Common myeloid progenitor, CD34-positive (primary cell): ENCODE results near the gene RUNX2.
A peak's percentile ranks its signal among the peaks of the same experiment; 100 is the strongest.

Experiments
- CTCF ChIA-PET: fragments of 350-600 bp; sonication (Branson Sonifier 250); formaldehyde crosslinking; loops from one replicate; lab custom pipeline; 2021; ENCODE audit warnings: antibody characterized with exemption; lab: Charles Lee
- POLR2A ChIA-PET: fragments of 350-600 bp; sonication (Branson Sonifier 250); formaldehyde crosslinking; loops from one replicate; lab custom pipeline; 2021; ENCODE audit warnings: antibody characterized with exemption; lab: Charles Lee
- DNase-seq, 3 donors: peaks; one replicate each; pipeline versions ENCODE4 v3.0.0 to v3.0.0-alpha.2; 2013
- H3K27ac ChIP-seq, 2 experiments: 1 replicate in 1 of 2; 2 replicates in 1 of 2; pipeline ENCODE4 v1.7.0; 2013; ENCODE audit warnings: inconsistent platforms in 2 of 2, low read length in 2 of 2, mild to moderate bottlenecking in 2 of 2, low read depth in 1 of 2, moderate library complexity in 1 of 2; ENCODE audit not compliant: severe bottlenecking in 2 of 2, insufficient read depth in 1 of 2, poor library complexity in 1 of 2
- H3K27me3 ChIP-seq, 5 experiments: replicated peaks in 2 of 5; 1 replicate in 3 of 5; 2 replicates in 2 of 5; pipeline versions ENCODE4 v1.6.1 to v1.7.0; 2013; ENCODE audit warnings: low read length in 4 of 5, mild to moderate bottlenecking in 2 of 5, moderate library complexity in 2 of 5, inconsistent platforms in 1 of 5; ENCODE audit not compliant: insufficient read depth in 5 of 5, control insufficient read depth in 4 of 5
- H3K36me3 ChIP-seq, 4 experiments: 1 replicate in 2 of 4; 2 replicates in 2 of 4; pipeline versions ENCODE4 v1.6.1 to v1.7.0; 2013; ENCODE audit warnings: low read length in 3 of 4, control low read depth in 1 of 4, mild to moderate bottlenecking in 1 of 4; ENCODE audit not compliant: control insufficient read depth in 4 of 4, insufficient read depth in 4 of 4
- H3K4me1 ChIP-seq, 4 experiments: 1 replicate in 3 of 4; 2 replicates in 1 of 4; pipeline versions ENCODE4 v1.6.1 to v1.7.1; 2013; ENCODE audit warnings: low read length in 3 of 4, mild to moderate bottlenecking in 3 of 4, control low read depth in 1 of 4, inconsistent platforms in 1 of 4, moderate library complexity in 1 of 4; ENCODE audit not compliant: control insufficient read depth in 4 of 4, insufficient read depth in 4 of 4; ENCODE audit errors: control extremely low read depth in 1 of 4
- H3K4me3 ChIP-seq, 7 experiments: 1 replicate in 4 of 7; 2 replicates in 3 of 7; pipeline versions ENCODE4 v1.5.1 to v1.7.0; 2013; ENCODE audit warnings: mild to moderate bottlenecking in 7 of 7, low read length in 6 of 7, moderate library complexity in 6 of 7, inconsistent platforms in 2 of 7, low read depth in 2 of 7, control low read depth in 1 of 7; ENCODE audit not compliant: insufficient read depth in 4 of 7, control insufficient read depth in 1 of 7; ENCODE audit errors: extremely low read depth in 1 of 7
- H3K9me3 ChIP-seq, 5 experiments: 1 replicate in 4 of 5; 2 replicates in 1 of 5; pipeline versions ENCODE4 v1.6.1 to v1.7.1; 2013; ENCODE audit warnings: low read length in 4 of 5, mild to moderate bottlenecking in 2 of 5, inconsistent platforms in 1 of 5, low read depth in 1 of 5, moderate library complexity in 1 of 5; ENCODE audit not compliant: control insufficient read depth in 4 of 5, insufficient read depth in 2 of 5; ENCODE audit errors: control extremely low read depth in 1 of 5
- WGBS: methylation state at CpG from one replicate; pipeline ENCODE4 v1.1.5; 2013; ENCODE audit not compliant: insufficient coverage; 5-methylcytosine and 5-hydroxymethylcytosine counted together

The RUNX2 gene

GRCh38 chr6:45663251-45664221 is 335.4 kb downstream of the RUNX2 start:
- ChIA-PET POLR2A (interaction anchor here (0.7 kb wide), 1 partner anchor 169 kb away, joined by 3 read pairs; no protein-coding TSS in a partner anchor), CTCF (interaction anchor here (0.9 to 2.6 kb wide), 3 partner anchors 14 to 42 kb away, joined by 3 to 9 read pairs (median 3); no protein-coding TSS in a partner anchor)
- H3K4me3 ChIP-seq: peak overlapping the region; percentile 28 to 71 (median 46)
- H3K36me3 ChIP-seq: no peaks in the 10 kb centered on the region
- H3K4me1 ChIP-seq: peaks cover 3 to 41% (median 20%) of the 10 kb centered on the region in 4 experiments
- no peaks in the 10 kb centered on the region for H3K9me3 ChIP-seq
- peaks cover 0 to 37% (median 5%) of the 10 kb centered on the region in 5 experiments for H3K27me3 ChIP-seq
- 11% methylated on average over 75 of the region's 88 CpGs for WGBS
- H3K27ac ChIP-seq: no peak overlapping the region
- DNase-seq: peak; percentile 29 to 74 (median 71)

GRCh38 chr6:45664707-45665106 is 336.6 kb downstream of the RUNX2 start:
- 98% methylated on average over 5 of the region's 6 CpGs for WGBS
- CTCF ChIA-PET: interaction anchor here (0.7 to 2.6 kb wide), 5 partner anchors 10 to 44 kb away, joined by 3 to 9 read pairs (median 3); no protein-coding TSS in a partner anchor

DNA sequence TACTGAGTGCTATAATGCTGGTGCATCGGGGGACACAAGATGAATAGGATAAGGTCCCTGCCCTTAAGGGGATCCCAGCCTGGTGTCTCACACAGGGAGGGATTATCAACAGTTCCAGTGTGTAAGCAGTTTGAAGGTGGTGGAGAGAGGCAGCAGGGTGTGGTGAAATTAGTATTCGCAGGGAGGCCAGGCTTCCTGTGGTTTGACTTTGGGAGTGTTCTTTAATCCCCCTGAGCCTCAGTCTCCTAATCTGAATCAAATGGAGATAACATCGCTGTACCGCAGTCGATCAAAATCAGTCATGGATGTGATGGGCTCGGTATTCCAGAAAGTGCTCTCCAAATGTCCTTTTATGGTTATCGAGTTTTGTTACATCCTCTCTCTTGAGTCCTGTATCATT is 337.7 kb downstream of the RUNX2 start:
- ChIA-PET POLR2A (interaction anchor here (0.6 kb wide), 1 partner anchor 1223 kb away, joined by 4 read pairs; no protein-coding TSS in a partner anchor), CTCF (no interaction called here)
- H3K27ac ChIP-seq: no peak overlapping the region
- H3K9me3 ChIP-seq: no peaks in the 10 kb centered on the region
- 94% methylated on average over 7 of the region's 7 CpGs for WGBS
- peaks cover 0 to 37% (median 5%) of the 10 kb centered on the region in 5 experiments for H3K27me3 ChIP-seq
- H3K4me1 ChIP-seq: peaks cover 3 to 34% (median 17%) of the 10 kb centered on the region in 4 experiments
- no peaks in the 10 kb centered on the region for H3K36me3 ChIP-seq
- H3K4me3 ChIP-seq: no peak overlapping the region
- peak in 1 of 3 donors; percentile 21 for DNase-seq

More at GRCh38 chr6:45664707-45665106, 336.6 kb downstream of the RUNX2 start:
- Histone ChIP-seq H3K4me1 (peaks cover 3 to 34% (median 17%) of the 10 kb centered on the region in 4 experiments), H3K27ac (no peak overlapping the region), H3K9me3 (no peaks in the 10 kb centered on the region), H3K4me3 (no peak overlapping the region), H3K36me3 (no peaks in the 10 kb centered on the region), H3K27me3 (peaks cover 0 to 37% (median 5%) of the 10 kb centered on the region in 5 experiments)
- DNase-seq: no peak
- POLR2A ChIA-PET: no interaction called here

DNA sequence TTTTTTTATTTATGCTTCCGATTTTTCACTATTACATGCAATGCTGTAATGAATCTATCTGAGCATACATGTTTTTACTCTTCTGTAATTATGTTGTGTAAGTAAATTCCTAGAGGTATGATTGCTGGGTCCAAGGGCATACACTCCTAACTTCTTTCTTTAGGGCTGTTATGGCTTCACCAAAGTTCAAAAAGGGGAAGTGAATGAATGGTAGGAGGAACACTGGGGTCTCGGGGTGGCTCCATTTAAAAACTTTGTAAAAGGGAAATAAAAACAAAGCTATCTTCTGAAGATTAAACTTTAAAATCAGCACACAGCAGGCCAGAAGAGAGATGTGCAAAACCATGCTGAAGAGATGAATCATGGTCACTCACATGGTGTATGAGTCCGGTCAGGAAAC is 338.7 kb downstream of the RUNX2 start:
- peak; percentile 16 to 71 (median 61) for DNase-seq
- Histone ChIP-seq H3K4me1 (peaks cover 3 to 34% (median 17%) of the 10 kb centered on the region in 4 experiments), H3K4me3 (no peak overlapping the region), H3K9me3 (no peaks in the 10 kb centered on the region), H3K27me3 (peaks cover 0 to 31% (median 5%) of the 10 kb centered on the region in 5 experiments), H3K36me3 (no peaks in the 10 kb centered on the region), H3K27ac (no peak overlapping the region)
- ChIA-PET POLR2A (no interaction called here), CTCF (no interaction called here)
- 56% methylated on average over 2 of the region's 3 CpGs for WGBS

GRCh38 chr6:45667300-45667699 is 339.2 kb downstream of the RUNX2 start:
- ChIA-PET POLR2A (no interaction called here), CTCF (no interaction called here)
- Histone ChIP-seq H3K4me3 (no peak overlapping the region), H3K27ac (no peak overlapping the region), H3K4me1 (peaks cover 3 to 34% (median 17%) of the 10 kb centered on the region in 4 experiments), H3K9me3 (no peaks in the 10 kb centered on the region), H3K36me3 (no peaks in the 10 kb centered on the region), H3K27me3 (peaks cover 0 to 26% (median 5%) of the 10 kb centered on the region in 5 experiments)
- 100% methylated on average over 6 of the region's 6 CpGs for WGBS
- DNase-seq: peak in 2 of 3 donors; percentile 10 to 11

GRCh38 chr6:45667766-45668165 is 339.6 kb downstream of the RUNX2 start:
- ChIA-PET POLR2A (no interaction called here), CTCF (no interaction called here)
- no peaks in the 10 kb centered on the region for H3K36me3 ChIP-seq
- 97% methylated on average over 4 of the region's 5 CpGs for WGBS
- no peaks in the 10 kb centered on the region for H3K9me3 ChIP-seq
- H3K27ac ChIP-seq: no peak overlapping the region
- no peak for DNase-seq
- peaks cover 3 to 34% (median 17%) of the 10 kb centered on the region in 4 experiments for H3K4me1 ChIP-seq
- H3K4me3 ChIP-seq: no peak overlapping the region
- H3K27me3 ChIP-seq: peaks cover 0 to 22% (median 4%) of the 10 kb centered on the region in 5 experiments
